KMS-11 (cell line): ENCODE data around the gene MYPOP.

Source experiments
- H2AFZ ChIP-seq: fragments of 200-600 bp; sonication (generic); 2 replicates; pipeline ENCODE4 v1.6.1; 2016; ENCODE audit warnings: antibody characterized with exemption, mixed run types, low read depth
- H3K27ac ChIP-seq: fragments of 200-600 bp; sonication (generic); 2 replicates; pipeline ENCODE4 v1.6.1; 2016; ENCODE audit warnings: mild to moderate bottlenecking, mixed run types
- H3K27me3 ChIP-seq: fragments of 200-600 bp; sonication (generic); 2 replicates; pipeline ENCODE4 v1.6.1; 2017; ENCODE audit warnings: mild to moderate bottlenecking, low read depth, mixed run types, moderate library complexity; ENCODE audit not compliant: insufficient read depth
- H3K36me3 ChIP-seq: fragments of 200-600 bp; sonication (generic); 2 replicates; pipeline ENCODE4 v1.6.1; 2017; ENCODE audit warnings: mild to moderate bottlenecking, mixed run types; ENCODE audit not compliant: insufficient read depth
- H3K4me1 ChIP-seq: fragments of 200-600 bp; sonication (generic); 2 replicates; pipeline ENCODE4 v1.6.1; 2016; ENCODE audit warnings: mild to moderate bottlenecking, low read depth, mixed run types; ENCODE audit not compliant: poor library complexity, severe bottlenecking
- H3K4me2 ChIP-seq: fragments of 200-600 bp; sonication (generic); 2 replicates; pipeline ENCODE4 v1.7.0; 2016; ENCODE audit warnings: mild to moderate bottlenecking, mixed run types
- H3K4me3 ChIP-seq: fragments of 200-600 bp; sonication (generic); IDR thresholded peaks from 2 replicates; pipeline ENCODE4 v1.6.1; 2017; ENCODE audit warnings: low read depth, low read length, mixed read lengths; ENCODE audit not compliant: insufficient read depth
- H3K79me2 ChIP-seq: fragments of 200-600 bp; sonication (generic); 2 replicates; pipeline ENCODE4 v1.6.1; 2016; ENCODE audit warnings: low read depth, mixed run types; ENCODE audit not compliant: insufficient read depth
- H3K9ac ChIP-seq: fragments of 200-600 bp; sonication (generic); 2 replicates; pipeline ENCODE4 v1.6.1; 2016; ENCODE audit warnings: mild to moderate bottlenecking, mixed run types
- H4K20me1 ChIP-seq: fragments of 200-600 bp; sonication (generic); 2 replicates; pipeline ENCODE4 v1.6.1; 2016; ENCODE audit warnings: mild to moderate bottlenecking, mixed run types; ENCODE audit not compliant: insufficient read depth
- CTCF ChIP-seq: fragments of 200-600 bp; sonication (generic); conservative IDR thresholded peaks from 2 replicates; pipeline ENCODE4 v1.6.1; 2017; ENCODE audit warnings: low read depth, mild to moderate bottlenecking, antibody characterized with exemption, low read length, moderate library complexity, mixed read lengths

Gene MYPOP

GRCh38 chr19:45922281-45922680 is 19.9 kb upstream of the MYPOP start:
- no peak overlapping the region for H3K27ac ChIP-seq
- H3K4me3 ChIP-seq = no peak overlapping the region
- H3K4me1 ChIP-seq = no peaks in the 10 kb centered on the region
- H3K36me3 ChIP-seq = no peaks in the 10 kb centered on the region
- H3K9ac ChIP-seq = no peak overlapping the region
- no peaks in the 10 kb centered on the region for H3K79me2 ChIP-seq
- no peak for TF ChIP-seq CTCF
- H3K4me2 ChIP-seq = no peak overlapping the region
- no peak overlapping the region for H2AFZ ChIP-seq
- no peaks in the 10 kb centered on the region for H4K20me1 ChIP-seq
- peaks cover 57% of the 10 kb centered on the region for H3K27me3 ChIP-seq

GRCh38 chr19:45920458-45920857 is 18.0 kb upstream of the MYPOP start:
- Histone ChIP-seq H3K36me3 (no peaks in the 10 kb centered on the region), H3K27ac (no peak overlapping the region)

GRCh38 chr19:45919678-45920077 is 17.3 kb upstream of the MYPOP start:
- H3K4me1 ChIP-seq = no peaks in the 10 kb centered on the region
- no peaks in the 10 kb centered on the region for H3K36me3 ChIP-seq
- no peaks in the 10 kb centered on the region for H4K20me1 ChIP-seq
- TF ChIP-seq CTCF = no peak
- no peak overlapping the region for H3K4me2 ChIP-seq
- no peaks in the 10 kb centered on the region for H3K79me2 ChIP-seq
- H2AFZ ChIP-seq = no peak overlapping the region
- H3K27me3 ChIP-seq = peaks cover 83% of the 10 kb centered on the region
- H3K27ac ChIP-seq = no peak overlapping the region
- H3K4me3 ChIP-seq = no peak overlapping the region
- no peak overlapping the region for H3K9ac ChIP-seq

More at GRCh38 chr19:45920458-45920857, 18.0 kb upstream of the MYPOP start:
- no peaks in the 10 kb centered on the region for H3K79me2 ChIP-seq
- H3K27me3 ChIP-seq = peaks cover 75% of the 10 kb centered on the region
- no peak overlapping the region for H2AFZ ChIP-seq
- H3K4me2 ChIP-seq = no peak overlapping the region
- no peak for TF ChIP-seq CTCF
- H4K20me1 ChIP-seq = no peaks in the 10 kb centered on the region
- no peaks in the 10 kb centered on the region for H3K4me1 ChIP-seq
- H3K4me3 ChIP-seq = no peak overlapping the region
- H3K9ac ChIP-seq = no peak overlapping the region

GRCh38 chr19:45918721-45919120 is 16.3 kb upstream of the MYPOP start:
- Histone ChIP-seq H3K4me2 (no peak overlapping the region), H3K36me3 (no peaks in the 10 kb centered on the region), H3K79me2 (no peaks in the 10 kb centered on the region), H3K27ac (no peak overlapping the region), H3K9ac (no peak overlapping the region), H3K4me3 (no peak overlapping the region), H4K20me1 (no peaks in the 10 kb centered on the region), H3K27me3 (peaks cover 89% of the 10 kb centered on the region), H2AFZ (no peak overlapping the region), H3K4me1 (no peaks in the 10 kb centered on the region)
- no peak for TF ChIP-seq CTCF
